Chondrocyte (in vitro differentiated cells): ENCODE measurements around the gene PPM1H. TPM values are rescaled to one million over a fixed set of nuclear protein-coding genes. Genes with fewer than 3 reads are reported as not detected.

Source experiments
- DNase-seq: peaks from one replicate; pipeline ENCODE4 v3.0.0; 2021; ENCODE audit warnings: mixed read lengths, low spot score
- H3K27ac Mint-ChIP-seq: one replicate; pipeline ENCODE4 v1.8.0; 2021; ENCODE audit warnings: mild to moderate bottlenecking, moderate library complexity, mixed read lengths; ENCODE audit not compliant: unreplicated experiment
- H3K27me3 Mint-ChIP-seq: 2 replicates; pipeline ENCODE4 v1.8.0; 2021; ENCODE audit warnings: low read depth, mixed read lengths
- H3K36me3 Mint-ChIP-seq: 2 replicates; pipeline ENCODE4 v1.8.0; 2021; ENCODE audit warnings: low read depth, mixed read lengths
- H3K4me1 Mint-ChIP-seq: 2 replicates; pipeline ENCODE4 v1.8.0; 2021; ENCODE audit warnings: low read depth, mild to moderate bottlenecking, mixed read lengths
- H3K4me3 Mint-ChIP-seq: one replicate; pipeline ENCODE4 v1.8.0; 2021; ENCODE audit warnings: mild to moderate bottlenecking, moderate library complexity, mixed read lengths; ENCODE audit not compliant: unreplicated experiment
- H3K9me3 Mint-ChIP-seq: 2 replicates; pipeline ENCODE4 v1.8.0; 2021; ENCODE audit warnings: low read depth, mixed read lengths
- CTCF ChIP-seq: fragments of 200-600 bp; sonication (generic); IDR thresholded peaks from 2 replicates; pipeline ENCODE4 v1.5.0; 2021; ENCODE audit warnings: antibody characterized with exemption, mild to moderate bottlenecking, moderate library complexity
- total RNA-seq: library from RNA; stranded (reverse); gene quantifications from 3 replicates; pipeline ENCODE4 v1.2.1, GENCODE V29; 2021

Gene PPM1H
- total RNA-seq, 1 donor from 2014 or later = 34.3 TPM

GRCh38 chr12:62802984-62803383, 132.0 kb downstream of the PPM1H start:
- Mint-ChIP-seq H3K36me3 (no peaks in the 10 kb centered on the region), H3K9me3 (no peaks in the 10 kb centered on the region), H3K27ac (no peak overlapping the region), H3K4me3 (no peak overlapping the region), H3K27me3 (no peaks in the 10 kb centered on the region), H3K4me1 (peaks cover 6% of the 10 kb centered on the region)
- peak; percentile 69 for TF ChIP-seq CTCF
- no peak for DNase-seq

GRCh38 chr12:62802321-62802720, 132.6 kb downstream of the PPM1H start:
- no peaks in the 10 kb centered on the region for H3K9me3 Mint-ChIP-seq
- no peaks in the 10 kb centered on the region for H3K27me3 Mint-ChIP-seq
- peaks cover 6% of the 10 kb centered on the region for H3K4me1 Mint-ChIP-seq
- no peaks in the 10 kb centered on the region for H3K36me3 Mint-ChIP-seq
- H3K27ac Mint-ChIP-seq = no peak overlapping the region
- TF ChIP-seq CTCF = no peak
- DNase-seq = no peak
- H3K4me3 Mint-ChIP-seq = no peak overlapping the region

- no peak for TF ChIP-seq CTCF
- no peak overlapping the region for H3K4me3 Mint-ChIP-seq
- no peaks in the 10 kb centered on the region for H3K36me3 Mint-ChIP-seq
- no peaks in the 10 kb centered on the region for H3K27me3 Mint-ChIP-seq
- no peak overlapping the region for H3K27ac Mint-ChIP-seq
- H3K4me1 Mint-ChIP-seq = peaks cover 6% of the 10 kb centered on the region
- no peaks in the 10 kb centered on the region for H3K9me3 Mint-ChIP-seq
- no peak for DNase-seq
Measured at GRCh38 chr12:62801796-62802195, 133.2 kb downstream of the PPM1H start.

- Mint-ChIP-seq H3K27ac (no peak overlapping the region), H3K36me3 (no peaks in the 10 kb centered on the region), H3K4me3 (no peak overlapping the region), H3K9me3 (no peaks in the 10 kb centered on the region), H3K4me1 (peaks cover 6% of the 10 kb centered on the region), H3K27me3 (no peaks in the 10 kb centered on the region)
- DNase-seq = no peak
- no peak for TF ChIP-seq CTCF
Measured at GRCh38 chr12:62800707-62801400, 134.1 kb downstream of the PPM1H start.

- no peak for TF ChIP-seq CTCF
- no peaks in the 10 kb centered on the region for H3K36me3 Mint-ChIP-seq
- no peaks in the 10 kb centered on the region for H3K9me3 Mint-ChIP-seq
- H3K4me1 Mint-ChIP-seq = peaks cover 6% of the 10 kb centered on the region
- no peaks in the 10 kb centered on the region for H3K27me3 Mint-ChIP-seq
- no peak overlapping the region for H3K4me3 Mint-ChIP-seq
- no peak overlapping the region for H3K27ac Mint-ChIP-seq
- DNase-seq = no peak
Measured at GRCh38 chr12:62799766-62800406, 135.1 kb downstream of the PPM1H start.
